K562 (cell line): ENCODE measurements around the gene SEBOX. TPM values are rescaled to one million over a fixed set of nuclear protein-coding genes. Genes with fewer than 3 reads are reported as not detected.

ENCODE experiments used
- BCL6 ChIP-seq: fragments of 250-450 bp; sonication (Bioruptor Pico); IDR thresholded peaks from 2 replicates; pipeline ENCODE4 v1.4.0; 2020
- BDP1 ChIP-seq: IDR thresholded peaks from 3 replicates; pipeline ENCODE4 v1.6.1; 2011; ENCODE audit not compliant: insufficient read length, insufficient read depth
- FOXK1 ChIP-seq: sonication (generic); formaldehyde crosslinking; IDR thresholded peaks from 2 replicates; pipeline ENCODE4 v1.8.0; 2022; ENCODE audit warnings: missing genetic modification reagents, mild to moderate bottlenecking, borderline replicate concordance
- FOXP4 ChIP-seq: sonication (generic); formaldehyde crosslinking; IDR thresholded peaks from 2 replicates; pipeline ENCODE4 v1.8.0; 2022; ENCODE audit warnings: mild to moderate bottlenecking, missing genetic modification reagents, borderline replicate concordance
- GTF2F1 ChIP-seq: IDR thresholded peaks from 2 replicates; pipeline ENCODE4 v1.6.1; 2011; ENCODE audit warnings: low read depth, low read length, improper control_type of control experiment
- HDAC8 ChIP-seq: fragments of 450-650 bp; IDR thresholded peaks from 2 replicates; pipeline ENCODE4 v1.6.1; 2016; ENCODE audit warnings: mild to moderate bottlenecking, missing genetic modification characterization, moderate library complexity, missing compliant biosample characterization
- HMGN3 ChIP-seq: IDR thresholded peaks from 2 replicates; pipeline ENCODE4 v1.6.1; 2011; ENCODE audit warnings: borderline replicate concordance, low read depth, mild to moderate bottlenecking, mixed read lengths, low read length; ENCODE audit not compliant: insufficient read length; ENCODE audit errors: extremely low read depth
- HNRNPH1 ChIP-seq: fragments of 200-400 bp; formaldehyde crosslinking; optimal IDR thresholded peaks from 2 replicates; pipeline ENCODE3; 2017; ENCODE audit warnings: low read depth, mild to moderate bottlenecking, low read length, moderate library complexity
- IFI16 ChIP-seq: fragments of 250-450 bp; sonication (Bioruptor Pico); IDR thresholded peaks from 2 replicates; pipeline ENCODE4 v2.1.2; 2022; ENCODE audit warnings: mild to moderate bottlenecking, inconsistent platforms
- MITF ChIP-seq: IDR thresholded peaks from 2 replicates; pipeline ENCODE4 v1.6.1; 2014; ENCODE audit warnings: antibody characterized with exemption
- POLR2B ChIP-seq: fragments of 450-650 bp; IDR thresholded peaks from 2 replicates; pipeline ENCODE4 v1.6.1; 2018; ENCODE audit warnings: low read depth; ENCODE audit not compliant: partially characterized antibody
- RFX7 ChIP-seq: fragments of 250-450 bp; sonication (Bioruptor Pico); IDR thresholded peaks from 2 replicates; pipeline ENCODE4 v1.5.1; 2021; ENCODE audit warnings: mild to moderate bottlenecking
- TCF7 ChIP-seq: sonication (generic); IDR thresholded peaks from 2 replicates; pipeline ENCODE4 v1.6.1; 2016; ENCODE audit warnings: antibody characterized with exemption, borderline replicate concordance
- ZBTB1 ChIP-seq: sonication (generic); formaldehyde crosslinking; IDR thresholded peaks from 2 replicates; pipeline ENCODE4 v1.8.1; 2023; ENCODE audit warnings: missing genetic modification reagents, low read depth, mild to moderate bottlenecking, borderline replicate concordance
- ZBTB49 ChIP-seq: sonication (generic); formaldehyde crosslinking; IDR thresholded peaks from 2 replicates; pipeline ENCODE4 v1.8.0; 2022; ENCODE audit warnings: missing genetic modification reagents, mild to moderate bottlenecking, borderline replicate concordance
- ZNF143 ChIP-seq: sonication (generic); formaldehyde crosslinking; IDR thresholded peaks from 2 replicates; pipeline ENCODE4 v1.9.0; 2022; ENCODE audit warnings: mild to moderate bottlenecking, missing genetic modification reagents
- ZNF212 ChIP-seq: fragments of 450-650 bp; formaldehyde crosslinking; IDR thresholded peaks from 2 replicates; pipeline ENCODE4 v1.4.0; 2020; ENCODE audit warnings: mild to moderate bottlenecking
- ZNF589 ChIP-seq: fragments of 200-800 bp; sonication (Bioruptor generic); IDR thresholded peaks from 2 replicates; pipeline ENCODE4 v1.6.1; 2016; ENCODE audit warnings: low read depth, missing genetic modification characterization, missing compliant biosample characterization
- ZNF77 ChIP-seq: fragments of 250-450 bp; sonication (Bioruptor Pico); IDR thresholded peaks from 2 replicates; pipeline ENCODE4 v1.5.0; 2020
- polyA plus RNA-seq, 8 experiments: library from polyadenylated mRNA; depleted of rRNA in 4 of 8; stranded (reverse) in 5 of 8; unstranded in 3 of 8; fragments of >200 nt; fragmentation: Nextera tagmentation in 2 of 8; fragmentation: Illumina TruSeq in 1 of 8; extraction: Ambion mirVana in 2 of 8; extraction: Trizol in 1 of 8; gene quantifications; 2 replicates each; pipeline versions ENCODE4 v1.2.1 to v1.2.3, GENCODE V29; 2011 to 2014; ENCODE audit warnings: inconsistent platforms in 1 of 8, missing spikeins in 1 of 8
- total RNA-seq, 7 experiments: library from RNA; depleted of rRNA in 6 of 7; stranded (reverse); fragments of >200 nt in 6 of 7; fragmentation: Illumina TruSeq in 2 of 7; extraction: Trizol in 2 of 7; gene quantifications; 2 replicates each; pipeline versions ENCODE4 v1.2.1 to v1.2.3, GENCODE V29; 2011 to 2021; ENCODE audit warnings: low replicate concordance in 1 of 7
- TF ChIP-seq, protein P1 (sequence below): sonication (generic); formaldehyde crosslinking; IDR thresholded peaks from 2 replicates; pipeline ENCODE4 v1.8.1; 2023; ENCODE audit warnings: mild to moderate bottlenecking, missing genetic modification reagents

Gene SEBOX
- total and polyA plus RNA-seq, 9 of the 15 experiments (the other 6 are each of a cell fraction or from before 2014, with no cell fraction given): not detected

DNA sequence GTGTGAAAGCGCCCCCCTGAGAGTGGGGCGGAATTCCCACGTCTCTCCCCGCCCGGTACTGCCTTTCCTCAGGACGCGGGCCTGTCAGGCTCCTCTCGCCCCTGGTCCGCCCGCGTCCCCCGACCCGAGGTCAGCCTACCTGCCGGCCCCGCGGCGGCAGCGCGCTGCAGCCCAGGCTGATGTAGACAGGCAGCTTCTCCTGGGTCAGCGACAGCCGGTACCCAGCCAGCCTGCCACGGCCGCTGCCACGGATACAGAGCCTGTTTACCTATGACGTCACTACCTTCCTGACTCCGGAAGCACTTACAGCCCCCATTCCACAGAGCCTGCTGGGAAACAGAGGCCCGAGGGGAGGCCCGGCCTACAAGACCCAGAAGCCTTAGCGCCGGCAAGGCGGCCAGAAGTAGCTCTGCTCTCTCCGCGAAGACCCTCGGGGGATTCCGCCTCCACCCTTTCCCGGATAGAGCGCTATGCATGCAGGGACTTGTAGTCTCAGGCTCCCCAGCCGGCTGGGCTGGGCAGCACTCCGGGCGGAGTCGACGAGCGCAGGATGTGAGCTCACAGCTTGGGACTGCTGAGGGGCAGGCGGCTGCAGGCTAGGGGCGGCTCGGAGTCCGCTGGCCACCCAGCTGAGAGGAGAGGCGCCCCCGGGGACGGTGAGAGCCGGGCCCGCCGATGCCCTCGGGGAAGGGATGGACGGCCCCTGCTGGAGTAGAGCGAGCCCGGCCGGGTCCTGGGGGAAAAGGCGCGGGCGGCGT is 29.6 kb downstream of the SEBOX start, which contains the start of the genes IFT20 and TNFAIP1 (continued):
- TF ChIP-seq HDAC8 (peak; percentile 76; the same call in 1 of the 2 replicates), ZBTB1 (CRISPR knock-in tag) (no peak), BDP1 (no peak), RFX7 (CRISPR knock-in tag) (no peak), TCF7 (no peak), ZNF589 (CRISPR knock-in tag) (peak; percentile 80), MITF (no peak), ZBTB49 (CRISPR knock-in tag) (no peak), ZNF212 (CRISPR knock-in tag) (0 out of 2 replicates have a peak, but pooled peaks have one; percentile 25), GTF2F1 (no peak), IFI16 (no peak), ZNF77 (CRISPR knock-in tag) (no peak), FOXP4 (CRISPR knock-in tag) (no peak), BCL6 (CRISPR knock-in tag) (no peak), ZNF143 (CRISPR knock-in tag) (peak; percentile 95), FOXK1 (CRISPR knock-in tag) (peak; percentile 80; the same call in 1 of the 2 replicates), HMGN3 (peak; percentile 59), POLR2B (peak; percentile 53), HNRNPH1 (no peak)
- TF ChIP-seq, protein P1, sequence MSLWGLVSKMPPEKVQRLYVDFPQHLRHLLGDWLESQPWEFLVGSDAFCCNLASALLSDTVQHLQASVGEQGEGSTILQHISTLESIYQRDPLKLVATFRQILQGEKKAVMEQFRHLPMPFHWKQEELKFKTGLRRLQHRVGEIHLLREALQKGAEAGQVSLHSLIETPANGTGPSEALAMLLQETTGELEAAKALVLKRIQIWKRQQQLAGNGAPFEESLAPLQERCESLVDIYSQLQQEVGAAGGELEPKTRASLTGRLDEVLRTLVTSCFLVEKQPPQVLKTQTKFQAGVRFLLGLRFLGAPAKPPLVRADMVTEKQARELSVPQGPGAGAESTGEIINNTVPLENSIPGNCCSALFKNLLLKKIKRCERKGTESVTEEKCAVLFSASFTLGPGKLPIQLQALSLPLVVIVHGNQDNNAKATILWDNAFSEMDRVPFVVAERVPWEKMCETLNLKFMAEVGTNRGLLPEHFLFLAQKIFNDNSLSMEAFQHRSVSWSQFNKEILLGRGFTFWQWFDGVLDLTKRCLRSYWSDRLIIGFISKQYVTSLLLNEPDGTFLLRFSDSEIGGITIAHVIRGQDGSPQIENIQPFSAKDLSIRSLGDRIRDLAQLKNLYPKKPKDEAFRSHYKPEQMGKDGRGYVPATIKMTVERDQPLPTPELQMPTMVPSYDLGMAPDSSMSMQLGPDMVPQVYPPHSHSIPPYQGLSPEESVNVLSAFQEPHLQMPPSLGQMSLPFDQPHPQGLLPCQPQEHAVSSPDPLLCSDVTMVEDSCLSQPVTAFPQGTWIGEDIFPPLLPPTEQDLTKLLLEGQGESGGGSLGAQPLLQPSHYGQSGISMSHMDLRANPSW (CRISPR knock-in tag): peak; percentile 90; the same call in 1 of the 2 replicates
